ENCODE results near the gene RPN2.
A peak's percentile ranks its signal among the peaks of the same experiment; 100 is the strongest.
"Not testable (repeated sequence)": the region's sequence is repeated elsewhere in the genome, so short reads cannot be mapped to it uniquely, and the experiment has no call there.

Gene RPN2

DNA sequence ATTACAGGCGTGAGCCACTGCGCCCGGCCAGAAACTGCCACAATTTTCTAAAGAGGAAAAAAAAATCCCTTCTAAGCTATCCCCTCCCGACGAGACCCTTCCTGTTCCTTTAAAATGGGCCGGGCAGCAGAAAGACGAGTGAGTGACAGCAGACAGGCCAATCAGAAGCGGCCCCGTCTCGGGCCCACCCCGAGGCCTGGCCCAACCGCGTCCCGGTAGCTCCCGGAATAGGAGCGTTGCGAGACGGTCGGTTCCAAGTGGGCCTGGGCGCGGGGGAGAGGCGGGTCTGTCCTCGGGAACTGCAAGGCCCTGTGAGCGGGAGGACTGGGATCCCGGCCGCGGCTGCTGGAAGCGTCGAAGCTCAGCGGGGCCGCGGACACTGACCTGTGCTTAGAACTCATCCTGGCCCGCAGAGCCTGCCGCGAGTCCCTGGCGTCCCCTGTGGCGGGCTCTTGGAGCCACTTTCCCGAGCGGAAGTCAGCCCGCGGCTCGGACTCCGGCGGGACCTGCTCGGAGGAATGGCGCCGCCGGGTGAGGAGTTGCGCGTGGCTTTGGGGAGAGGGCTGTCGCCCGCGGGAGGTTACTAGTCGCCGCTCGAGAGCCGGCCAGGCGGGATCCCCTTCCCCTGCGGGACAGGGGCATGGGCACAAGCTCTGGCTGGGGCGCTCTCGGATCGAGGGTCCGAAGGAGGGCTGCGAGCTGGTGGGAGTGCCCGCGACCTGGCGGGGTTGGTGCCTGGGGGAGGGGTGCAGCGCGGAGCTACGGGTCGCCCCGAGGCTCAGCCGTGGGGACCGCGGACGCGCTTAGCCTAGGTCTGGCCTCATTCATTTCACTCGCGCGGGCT lies at the start of gene RPN2, which contains the start of gene MROH8:
RPN2 (plus strand) TSS at position 492 of the 844 bp plus-strand sequence; CDS start at position 519, 27 bp downstream.
MROH8 (minus strand) TSS at position 710 of the 844 bp plus-strand sequence.
- peak; percentile 95 for DNase-seq

DNA sequence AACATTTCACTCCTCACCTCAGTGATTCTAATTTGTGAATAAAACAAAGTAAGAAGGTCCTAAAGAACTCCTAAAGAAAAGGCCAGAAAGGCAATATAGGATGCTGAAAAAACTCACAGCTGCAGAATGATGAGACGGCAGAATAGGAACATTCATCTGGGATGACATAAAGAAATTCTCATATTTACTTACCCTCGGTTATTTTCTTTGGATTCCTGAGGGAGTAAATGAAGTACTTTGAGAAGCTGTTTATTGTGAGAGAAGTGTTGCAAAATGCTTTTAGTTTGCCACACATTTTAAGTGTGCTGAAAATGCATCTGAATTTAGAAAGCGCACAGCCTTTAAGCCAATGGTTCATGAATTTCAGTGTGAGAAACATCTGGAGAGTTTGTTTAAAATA lies 47.6 kb upstream of the RPN2 start:
- no peak for DNase-seq

DNA sequence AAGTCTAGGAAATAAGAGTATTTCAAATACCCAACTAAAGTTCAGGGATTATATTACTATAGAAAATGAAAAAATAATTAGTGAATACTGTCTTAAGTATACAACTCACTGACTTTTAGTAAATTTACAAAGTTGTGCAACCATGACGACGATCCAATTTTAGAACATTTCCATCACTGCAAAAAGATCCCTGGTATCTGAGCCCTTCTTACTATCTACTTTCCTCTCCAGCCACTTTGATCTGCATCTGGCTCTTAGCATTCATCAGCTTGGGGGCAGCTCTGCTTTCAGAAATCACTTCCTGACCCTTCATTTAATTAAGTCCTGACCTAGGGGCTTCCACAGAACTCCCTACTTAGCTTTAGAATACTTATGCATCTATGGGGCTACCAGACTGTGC lies 45.2 kb upstream of the RPN2 start:
- no peak for DNase-seq

DNA sequence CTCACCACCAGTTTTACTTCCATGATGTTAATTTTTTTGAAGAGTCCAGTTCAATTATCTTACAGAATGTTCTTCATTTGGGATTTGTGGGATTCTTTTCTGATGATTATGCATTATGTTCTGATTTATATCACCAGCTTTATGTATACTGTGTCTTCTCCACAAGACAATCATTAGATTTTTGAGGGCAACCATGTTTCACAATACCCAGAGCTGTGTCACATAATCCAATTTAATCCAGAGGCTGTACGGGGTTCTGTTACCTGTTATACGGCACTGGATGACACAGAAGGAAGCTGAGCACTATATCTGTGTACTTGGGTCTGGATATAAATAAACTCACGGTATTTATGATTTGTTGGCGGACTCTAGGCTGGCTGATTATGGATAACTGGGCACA lies 41.6 kb upstream of the RPN2 start:
- no peak for DNase-seq

GRCh38 chr20:37142708-37143107 lies 36.4 kb upstream of the RPN2 start:
- DNase-seq = no peak

DNA sequence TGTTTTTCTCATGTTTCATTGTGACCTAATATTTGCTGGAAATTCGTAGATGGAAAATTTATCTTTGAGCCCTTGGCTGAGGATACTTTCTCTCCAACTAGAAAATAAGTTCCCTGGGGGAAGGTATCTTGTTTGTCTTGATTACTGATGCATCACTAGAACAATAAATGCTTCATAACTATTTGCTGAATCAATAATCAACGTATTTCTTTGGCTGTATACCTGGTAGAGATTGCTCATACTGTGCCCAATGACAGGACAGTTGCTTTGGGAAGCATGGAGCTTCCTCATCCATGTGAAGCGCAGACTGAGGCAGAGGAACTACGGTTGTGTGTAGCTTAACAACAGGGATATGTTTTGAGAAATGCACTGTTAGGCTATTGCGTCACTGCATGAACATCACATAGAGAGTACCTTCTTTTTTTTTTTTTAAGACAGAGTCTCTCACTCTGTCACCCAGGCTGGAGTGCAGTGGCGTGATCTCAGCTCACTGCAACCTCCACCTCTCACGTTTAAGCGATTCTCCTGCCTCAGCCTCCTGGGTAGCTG lies 34.2 kb upstream of the RPN2 start:
- no peak for DNase-seq

DNA sequence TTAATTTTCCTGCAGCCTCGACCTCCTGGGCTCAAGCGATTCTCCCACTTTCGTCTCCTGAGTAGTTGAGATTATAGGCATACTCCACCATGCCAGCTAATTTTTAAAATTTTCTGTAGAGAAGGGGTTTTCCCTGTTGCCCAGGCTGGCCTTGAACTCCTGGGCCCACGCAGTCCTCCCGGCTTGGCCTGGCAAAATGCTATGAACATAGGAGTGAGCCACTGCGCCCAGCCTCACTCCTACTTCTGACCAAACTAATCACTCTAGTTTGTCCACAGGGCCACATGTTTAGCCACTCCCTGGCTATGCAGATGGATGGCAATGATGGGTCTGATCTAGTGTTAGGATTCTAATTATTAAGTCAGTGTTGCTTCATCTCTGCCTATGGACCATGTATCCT lies 31.9 kb upstream of the RPN2 start:
- DNase-seq = no peak

DNA sequence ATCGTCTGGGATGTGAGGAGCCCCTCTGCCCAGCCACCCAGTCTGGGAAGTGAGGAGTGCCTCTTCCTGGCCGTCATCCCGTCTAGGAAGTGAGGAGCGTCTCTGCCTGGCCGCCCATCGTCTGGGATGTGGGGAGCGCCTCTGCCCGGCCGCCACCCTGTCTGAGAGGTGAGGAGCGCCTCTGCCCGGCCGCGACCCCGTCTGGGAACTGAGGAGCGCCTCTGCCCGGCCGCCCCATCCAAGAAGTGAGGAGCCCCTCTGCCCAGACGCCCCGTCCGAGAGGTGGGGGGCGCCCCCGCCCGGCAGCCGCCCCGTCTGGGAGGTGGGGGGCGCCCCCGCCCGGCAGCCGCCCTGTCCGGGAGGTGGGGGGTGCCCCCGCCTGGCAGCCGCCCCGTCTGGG lies 28.3 kb upstream of the RPN2 start:
- not testable (repeated sequence) for DNase-seq

DNA sequence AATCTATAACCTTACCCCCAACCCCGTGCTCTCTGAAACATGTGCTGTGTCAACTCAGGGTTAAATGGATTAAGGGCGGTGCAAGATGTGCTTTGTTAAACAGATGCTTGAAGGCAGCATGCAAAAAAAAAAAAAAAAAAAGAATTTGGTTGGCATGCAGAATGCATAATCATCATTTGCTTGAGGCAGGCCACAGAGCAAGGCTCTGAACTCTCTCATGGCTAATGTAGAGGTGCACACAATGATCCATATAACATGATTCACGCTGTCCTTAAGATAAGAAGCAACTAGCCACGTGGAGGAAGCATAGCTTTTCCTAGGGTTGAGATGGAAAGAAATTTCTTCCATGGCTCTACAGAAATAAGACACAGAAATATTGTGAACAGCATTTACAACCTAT lies 27.6 kb upstream of the RPN2 start:
- DNase-seq = no peak

DNA sequence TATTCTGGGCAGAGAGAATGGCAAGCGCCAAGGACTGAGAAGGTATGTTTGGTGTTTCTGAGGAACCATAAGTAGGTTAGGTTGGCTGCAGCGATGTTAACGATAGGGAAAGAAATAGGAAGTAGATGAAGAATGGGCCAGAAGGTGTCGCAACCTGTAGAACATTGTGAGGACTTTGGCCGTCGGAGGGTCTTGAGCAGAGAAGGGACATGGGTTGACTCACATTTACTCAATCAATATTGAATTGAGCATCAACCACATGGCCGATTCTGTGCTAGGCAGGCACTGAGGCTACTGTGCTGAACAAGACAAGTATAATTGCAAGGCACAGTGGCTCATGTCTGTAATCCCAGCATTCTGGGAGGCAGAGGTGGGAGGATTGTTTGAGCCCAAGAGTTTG lies 26.8 kb upstream of the RPN2 start:
- no peak for DNase-seq

DNA sequence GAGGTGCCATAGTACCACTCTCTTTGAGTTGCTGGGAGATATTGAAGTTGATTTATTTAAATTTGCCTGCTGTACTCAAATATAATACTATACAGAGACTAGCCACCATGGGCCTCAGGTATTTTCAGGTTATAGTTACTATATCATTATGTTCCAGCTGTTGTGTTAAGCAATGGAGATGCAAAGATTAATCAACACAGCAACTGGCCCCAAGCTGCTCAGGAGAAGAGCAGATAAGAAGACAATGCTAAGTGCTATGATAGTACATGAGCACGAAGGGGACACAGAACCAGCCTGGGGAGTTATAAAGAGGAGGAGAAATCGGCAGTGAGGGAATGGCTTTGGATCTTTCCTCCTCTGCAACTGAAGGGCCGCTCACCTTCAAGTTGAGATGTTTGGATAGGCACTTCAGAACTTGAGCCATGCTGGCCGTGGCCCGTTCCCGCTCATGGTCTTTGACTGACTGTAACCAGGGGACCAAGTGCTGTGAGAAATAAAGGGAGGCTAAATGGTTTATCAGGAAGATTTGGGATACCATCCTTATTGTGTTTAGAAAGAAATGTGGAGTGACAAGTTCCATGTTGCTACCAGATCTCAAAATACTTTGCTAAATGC lies 24.3 kb upstream of the RPN2 start:
- no peak for DNase-seq

GRCh38 chr20:37155987-37156386 lies 23.1 kb upstream of the RPN2 start:
- no peak for DNase-seq

GRCh38 chr20:37158248-37158647 lies 20.9 kb upstream of the RPN2 start:
- DNase-seq = no peak

GRCh38 chr20:37160683-37161082 lies 18.4 kb upstream of the RPN2 start:
- DNase-seq = no peak

DNA sequence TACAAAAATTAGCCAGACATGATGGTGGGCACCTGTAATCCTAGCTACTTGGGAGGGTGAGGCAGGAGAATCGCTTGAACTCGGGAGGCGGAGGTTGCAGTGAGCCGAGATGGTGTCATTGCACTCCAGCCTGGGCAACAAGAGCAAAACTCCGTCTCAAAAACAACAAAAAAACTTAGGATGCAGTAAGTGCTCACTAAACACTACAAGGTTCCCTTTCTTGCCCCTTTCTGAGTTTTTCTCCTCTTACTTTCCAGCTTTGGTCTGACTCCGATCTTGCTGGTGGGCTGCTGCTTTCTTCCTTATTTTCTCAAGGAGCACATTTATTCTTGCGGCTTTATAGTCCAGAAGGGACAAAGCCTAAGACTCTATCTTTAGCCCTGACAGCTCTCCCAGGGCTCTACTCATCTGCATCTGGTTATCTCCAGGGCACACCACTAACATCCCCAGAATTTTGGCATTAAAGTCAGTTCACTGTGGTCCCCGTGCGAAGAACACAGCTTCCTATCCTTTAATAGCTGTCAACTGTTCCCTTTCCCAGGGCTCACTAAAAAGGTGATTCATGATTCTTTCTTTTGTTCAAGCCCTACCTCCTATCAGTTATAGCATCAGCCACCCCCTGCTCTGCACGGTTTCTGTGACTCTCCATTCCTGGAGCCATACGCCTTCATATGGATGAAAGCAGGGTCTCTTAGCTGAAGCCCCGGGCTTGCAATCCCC lies 17.1 kb upstream of the RPN2 start:
- DNase-seq = no peak

GRCh38 chr20:37162646-37163045 lies 16.5 kb upstream of the RPN2 start:
- no peak for DNase-seq

GRCh38 chr20:37163832-37164554 lies 15.1 kb upstream of the RPN2 start:
- DNase-seq = no peak

GRCh38 chr20:37165031-37165430 lies 14.1 kb upstream of the RPN2 start:
- no peak for DNase-seq

GRCh38 chr20:37166867-37167266 lies 12.3 kb upstream of the RPN2 start:
- no peak for DNase-seq

GRCh38 chr20:37172836-37173235 lies 6.3 kb upstream of the RPN2 start:
- DNase-seq = no peak

DNA sequence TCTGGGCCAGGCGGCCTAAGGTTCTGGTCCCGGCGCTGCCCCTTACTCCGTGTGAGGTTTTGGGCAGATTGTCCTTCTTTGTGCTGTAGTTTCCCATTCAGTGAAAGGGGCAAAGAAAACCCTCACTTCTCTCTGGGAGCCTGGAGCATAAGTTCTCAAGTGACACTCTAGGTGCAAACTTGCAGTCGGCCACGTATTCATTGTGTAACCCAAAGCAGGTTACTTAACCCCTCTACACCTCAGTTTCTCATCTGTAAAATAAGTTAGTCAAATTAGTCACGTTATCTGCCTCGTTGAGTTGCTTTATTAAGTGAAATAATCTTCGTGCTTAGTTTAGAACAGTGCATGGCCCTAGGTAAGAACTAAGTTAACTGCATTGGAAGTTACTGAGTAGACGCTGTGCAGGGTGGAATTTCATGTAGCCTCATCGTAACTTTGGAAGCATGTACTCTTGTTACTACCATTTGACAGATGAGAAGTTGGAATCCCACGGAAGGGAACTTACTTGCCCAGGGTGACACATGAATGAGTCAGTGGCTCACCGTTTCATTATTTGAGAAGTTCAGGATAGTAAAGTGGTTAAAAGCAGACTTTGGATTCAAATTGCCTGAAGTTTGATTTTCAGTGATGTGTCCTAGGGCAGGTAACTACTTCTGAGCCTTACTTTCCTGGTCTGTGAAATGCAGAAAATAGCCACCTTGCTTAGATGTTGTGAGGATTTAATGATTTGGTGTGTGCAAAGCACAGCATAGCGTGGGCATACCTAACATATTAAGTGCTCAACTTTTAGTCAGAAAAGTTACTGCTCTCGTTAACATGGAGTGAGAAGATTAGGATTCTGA lies 774 bp downstream of the RPN2 start:
- peak; percentile 9 for DNase-seq

- no peak for DNase-seq
Measured at GRCh38 chr20:37185686-37186085, 6.6 kb downstream of the RPN2 start.

Measured in CD4-positive, alpha-beta T cell treated with Interleukin-17A for 1 hour (primary cell).